Measurements from ENCODE around the gene TMEM82. TPM values are rescaled to one million over a fixed set of nuclear protein-coding genes. Genes with fewer than 3 reads are reported as not detected.

Gene TMEM82
- total RNA-seq, 1 donor from 2014 or later = not detected

- no peak for DNase-seq (ENCODE audit: extremely low read depth, low read depth, low spot score)
Observed at GRCh38 chr1:15719381-15720120, 22.7 kb upstream of the TMEM82 start.

DNA sequence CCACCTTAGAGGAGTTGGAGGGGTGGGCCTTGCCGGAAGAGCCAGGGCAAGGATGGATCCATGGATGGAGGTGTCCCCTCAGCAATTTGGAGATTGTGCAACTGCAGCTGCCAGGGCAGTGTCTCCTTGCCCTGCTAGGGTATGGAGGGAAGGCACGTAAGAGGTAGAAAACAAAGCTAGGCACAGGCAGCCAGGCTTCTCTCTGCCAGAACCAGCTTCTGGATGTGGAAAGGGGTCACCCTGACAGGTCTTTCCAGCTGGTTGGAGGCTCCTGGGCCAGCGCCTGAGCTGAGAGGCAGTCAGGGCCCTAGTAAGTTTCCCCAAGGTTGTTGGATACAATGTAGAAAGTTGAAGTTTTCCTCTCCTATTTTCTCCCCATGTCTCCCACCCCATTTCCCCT, 21.4 kb upstream of the TMEM82 start:
- DNase-seq (ENCODE audit: extremely low read depth, low read depth, low spot score) = no peak

DNA sequence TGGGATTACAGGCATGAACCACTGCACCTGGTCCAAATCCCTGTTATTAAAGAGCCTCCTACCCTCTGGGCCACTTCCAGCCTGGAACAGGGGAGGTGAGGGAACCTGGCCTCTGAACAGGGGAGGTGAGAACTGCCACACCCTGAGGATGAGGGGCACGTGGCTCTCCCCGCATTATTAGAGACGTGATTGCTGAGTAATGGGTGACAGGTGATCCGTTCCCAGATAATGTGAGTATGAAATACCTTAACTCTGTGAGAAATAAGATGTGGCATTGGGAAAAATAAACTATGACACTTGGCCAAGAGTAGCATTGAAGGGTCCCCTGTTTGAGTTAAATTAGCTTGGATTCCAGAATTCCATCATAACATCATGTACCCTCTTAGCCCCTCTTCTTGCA, 19.9 kb upstream of the TMEM82 start:
- no peak for DNase-seq (ENCODE audit: extremely low read depth, low read depth, low spot score)

DNA sequence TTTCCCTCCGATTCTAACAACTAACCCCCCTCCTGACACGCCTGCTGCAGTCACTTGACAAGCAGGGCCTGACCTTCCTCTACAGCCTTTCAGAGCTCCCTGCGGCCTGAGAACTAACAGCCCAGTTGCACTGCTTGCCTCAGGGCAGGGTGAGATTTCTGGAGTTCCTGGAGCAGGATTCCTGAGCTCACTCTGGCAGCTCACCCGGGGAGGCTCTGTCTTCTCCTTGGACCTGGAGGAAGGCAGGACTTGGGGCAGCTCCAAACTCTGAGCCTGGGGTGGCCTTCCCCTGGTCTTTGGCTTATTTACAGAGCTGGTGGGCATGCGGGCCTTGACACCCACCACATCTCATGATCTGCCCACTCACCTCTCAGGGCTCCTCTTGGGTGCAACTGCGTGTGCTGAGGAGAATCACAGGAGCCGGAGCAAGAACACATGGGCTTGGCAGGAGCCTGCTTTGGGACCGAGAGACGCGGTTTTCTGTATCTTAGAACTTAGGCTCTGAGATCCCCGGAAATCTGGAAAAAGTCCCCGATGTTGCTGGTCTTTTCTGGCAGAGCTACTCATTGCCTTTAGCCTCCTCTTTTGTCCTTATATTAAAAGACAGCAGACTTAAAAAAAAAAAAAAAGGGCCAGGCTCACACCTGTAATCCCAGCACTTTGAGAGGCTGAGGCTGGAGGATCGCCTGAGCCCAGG, 19.3 kb upstream of the TMEM82 start:
- no peak for DNase-seq (ENCODE audit: extremely low read depth, low read depth, low spot score)

DNA sequence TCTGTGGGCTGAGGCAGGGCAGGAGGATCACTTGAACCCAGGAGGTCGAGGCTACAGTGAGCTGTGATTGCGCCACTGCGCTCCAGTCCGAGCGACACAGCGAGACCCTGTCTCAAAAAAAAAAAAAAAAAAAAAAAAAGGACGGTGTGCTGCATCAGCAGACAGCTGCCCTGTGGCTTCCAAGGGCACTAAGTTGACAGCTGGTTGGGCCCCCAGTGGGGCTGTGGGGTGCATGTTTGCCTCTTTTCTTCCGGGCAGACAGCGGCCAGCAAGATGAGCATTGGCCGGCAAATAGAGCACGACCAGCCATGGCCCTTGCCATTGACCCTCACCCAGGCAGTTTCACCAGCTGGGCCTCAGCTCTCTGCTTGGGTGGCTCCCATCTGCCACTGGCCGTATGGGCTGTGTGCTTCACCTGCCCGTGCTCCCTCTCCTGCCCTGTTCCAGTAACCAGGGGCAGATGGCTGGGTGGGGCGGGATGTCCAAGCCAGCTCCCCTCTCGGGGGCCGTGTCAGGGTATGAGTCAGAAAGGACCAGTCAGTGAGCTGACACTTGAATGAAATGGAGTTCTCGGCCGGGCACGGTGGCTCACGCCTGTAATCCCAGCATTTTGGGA, 18.6 kb upstream of the TMEM82 start:
- DNase-seq (ENCODE audit: extremely low read depth, low read depth, low spot score) = no peak

GRCh38 chr1:15724949-15725880, 17.1 kb upstream of the TMEM82 start:
- no peak for DNase-seq (ENCODE audit: extremely low read depth, low read depth, low spot score)

GRCh38 chr1:15726508-15726907, 15.8 kb upstream of the TMEM82 start:
- DNase-seq (ENCODE audit: extremely low read depth, low read depth, low spot score) = no peak

DNA sequence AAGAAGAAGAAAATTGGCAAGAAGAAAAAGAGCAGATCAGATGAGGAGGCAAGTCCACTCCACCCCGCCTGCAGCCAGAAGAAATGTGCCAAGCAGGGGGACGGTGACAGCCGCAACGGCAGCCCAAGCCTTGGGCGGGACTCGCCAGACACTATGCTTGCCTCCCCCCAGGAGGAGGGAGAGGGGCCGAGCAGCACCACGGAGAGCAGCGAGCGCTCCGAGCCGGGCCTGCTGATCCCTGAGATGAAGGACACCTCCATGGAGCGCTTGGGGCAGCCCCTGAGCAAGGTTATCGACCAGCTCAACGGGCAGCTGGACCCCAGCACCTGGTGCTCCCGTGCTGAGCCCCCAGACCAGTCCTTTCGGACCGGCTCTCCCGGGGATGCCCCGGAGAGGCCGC, 15.3 kb upstream of the TMEM82 start:
- no peak for DNase-seq (ENCODE audit: extremely low read depth, low read depth, low spot score)

- DNase-seq (ENCODE audit: extremely low read depth, low read depth, low spot score) = no peak
Observed at GRCh38 chr1:15727424-15727823, 14.9 kb upstream of the TMEM82 start.

- DNase-seq (ENCODE audit: extremely low read depth, low read depth, low spot score) = no peak
Observed at GRCh38 chr1:15727866-15728534, 14.3 kb upstream of the TMEM82 start.

DNA sequence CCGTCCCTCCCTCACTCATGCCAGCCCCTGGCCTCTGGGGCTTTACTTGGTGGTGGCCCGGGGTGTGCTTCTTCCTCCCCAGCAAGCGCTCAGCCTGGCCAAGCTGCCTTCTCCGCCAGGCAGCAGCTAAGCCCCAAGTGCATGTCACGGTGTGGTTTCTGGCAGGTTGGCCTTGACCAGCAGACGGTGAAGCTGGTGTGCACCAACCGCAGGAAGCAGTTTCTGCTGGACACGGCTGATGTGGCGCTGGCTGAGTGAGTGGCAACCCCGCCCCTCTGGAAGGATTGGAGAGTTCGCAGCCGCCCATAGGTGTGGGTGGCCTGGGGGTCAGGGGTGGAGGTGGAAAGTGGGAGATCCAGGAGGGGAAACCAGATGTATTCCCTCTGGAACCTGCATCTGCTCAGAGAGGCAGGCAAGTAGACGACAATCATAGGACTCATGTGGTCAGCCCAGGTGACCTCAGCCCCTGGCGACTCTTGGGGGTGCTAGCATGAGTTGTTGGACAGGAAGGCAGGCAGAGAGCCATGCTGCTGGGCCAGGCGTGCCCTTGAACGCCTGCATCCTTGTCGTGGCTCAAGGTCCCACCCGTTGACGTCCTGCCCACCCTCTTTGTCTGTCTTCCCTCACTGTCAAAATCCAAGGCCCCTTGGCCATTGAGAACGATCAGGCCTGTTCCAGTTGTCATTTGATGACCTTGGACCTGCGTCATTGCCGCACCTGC, 13.2 kb upstream of the TMEM82 start:
- DNase-seq (ENCODE audit: extremely low read depth, low read depth, low spot score) = no peak

- no peak for DNase-seq (ENCODE audit: extremely low read depth, low read depth, low spot score)
Observed at GRCh38 chr1:15730423-15730822, 11.9 kb upstream of the TMEM82 start.

DNA sequence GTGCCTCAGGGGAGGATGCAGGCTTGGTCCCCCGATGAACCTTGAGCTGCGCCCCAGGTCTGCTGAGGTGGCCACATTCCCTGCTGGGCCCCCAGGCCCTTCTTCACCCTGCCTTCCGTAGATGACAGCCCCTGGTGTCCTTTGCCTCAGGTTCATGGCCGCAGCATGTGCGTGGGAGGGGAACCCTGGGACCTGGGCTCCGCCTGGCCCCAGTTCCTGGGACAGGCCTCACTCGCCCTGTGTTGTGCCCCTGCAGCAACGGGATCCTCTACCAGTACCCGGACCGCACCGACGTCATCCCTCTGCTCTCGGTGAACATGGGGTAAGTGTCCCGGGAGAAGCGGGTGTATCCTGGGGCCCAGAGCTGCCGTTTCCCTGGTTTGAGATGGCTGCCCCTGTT, 11.4 kb upstream of the TMEM82 start:
- no peak for DNase-seq (ENCODE audit: extremely low read depth, low read depth, low spot score)

- DNase-seq (ENCODE audit: extremely low read depth, low read depth, low spot score) = no peak
Observed at GRCh38 chr1:15731735-15732685, 10.3 kb upstream of the TMEM82 start.

- DNase-seq (ENCODE audit: extremely low read depth, low read depth, low spot score) = no peak
Observed at GRCh38 chr1:15732686-15733081, 9.6 kb upstream of the TMEM82 start.

- no peak for DNase-seq (ENCODE audit: extremely low read depth, low read depth, low spot score)
Observed at GRCh38 chr1:15733218-15733725, 9.0 kb upstream of the TMEM82 start.

DNA sequence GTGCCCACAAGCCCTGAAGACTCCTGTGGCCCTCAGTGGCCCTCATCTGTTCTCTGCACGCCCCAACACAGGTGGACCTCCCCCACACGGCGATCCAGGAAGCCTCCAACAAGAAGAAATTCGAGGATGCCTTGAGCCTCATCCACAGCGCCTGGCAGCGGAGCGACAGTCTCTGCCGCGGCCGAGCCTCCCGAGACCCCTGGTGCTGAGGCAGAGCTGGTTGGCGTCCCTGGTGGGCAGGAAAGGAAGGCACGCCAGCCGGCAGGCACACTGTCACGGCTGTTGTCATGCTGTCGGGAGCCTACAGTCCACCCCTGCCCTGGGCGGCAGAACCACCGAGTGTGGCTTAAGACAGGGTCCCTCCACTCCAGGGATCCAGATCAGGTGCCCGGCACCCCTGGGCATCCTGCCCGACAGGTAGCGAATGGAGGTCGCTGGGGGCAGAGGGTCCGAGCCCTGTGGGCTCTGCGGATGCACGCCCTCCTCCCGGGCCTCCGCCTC, 8.5 kb upstream of the TMEM82 start:
- DNase-seq (ENCODE audit: extremely low read depth, low read depth, low spot score) = no peak

DNA sequence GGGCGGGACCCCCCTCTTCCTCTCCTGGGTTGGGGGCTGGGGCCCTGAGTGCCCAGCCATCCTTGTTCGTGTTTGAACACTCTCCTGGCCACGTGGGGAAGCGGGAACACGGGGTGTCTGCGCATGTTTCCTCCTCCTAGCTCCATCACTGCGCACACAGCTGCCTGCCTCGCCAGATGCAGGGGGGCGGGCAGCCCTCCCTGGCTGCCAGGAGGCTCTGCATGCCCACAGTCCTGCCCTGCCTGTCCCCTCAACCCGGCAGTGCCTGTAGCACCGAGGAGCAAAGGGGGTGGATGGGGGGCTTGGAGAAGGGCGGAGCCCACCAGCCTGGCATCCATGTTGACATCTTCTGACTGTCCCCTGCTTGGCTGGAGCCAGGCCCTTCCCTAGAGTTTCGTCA, 8.0 kb upstream of the TMEM82 start:
- no peak for DNase-seq (ENCODE audit: extremely low read depth, low read depth, low spot score)

Data from glomerular endothelial cell (primary cell).